ENCODE results near the gene MAP3K6.
"Not testable (repeated sequence)": the region's sequence is repeated elsewhere in the genome, so short reads cannot be mapped to it uniquely, and the experiment has no call there.

Gene MAP3K6

DNA sequence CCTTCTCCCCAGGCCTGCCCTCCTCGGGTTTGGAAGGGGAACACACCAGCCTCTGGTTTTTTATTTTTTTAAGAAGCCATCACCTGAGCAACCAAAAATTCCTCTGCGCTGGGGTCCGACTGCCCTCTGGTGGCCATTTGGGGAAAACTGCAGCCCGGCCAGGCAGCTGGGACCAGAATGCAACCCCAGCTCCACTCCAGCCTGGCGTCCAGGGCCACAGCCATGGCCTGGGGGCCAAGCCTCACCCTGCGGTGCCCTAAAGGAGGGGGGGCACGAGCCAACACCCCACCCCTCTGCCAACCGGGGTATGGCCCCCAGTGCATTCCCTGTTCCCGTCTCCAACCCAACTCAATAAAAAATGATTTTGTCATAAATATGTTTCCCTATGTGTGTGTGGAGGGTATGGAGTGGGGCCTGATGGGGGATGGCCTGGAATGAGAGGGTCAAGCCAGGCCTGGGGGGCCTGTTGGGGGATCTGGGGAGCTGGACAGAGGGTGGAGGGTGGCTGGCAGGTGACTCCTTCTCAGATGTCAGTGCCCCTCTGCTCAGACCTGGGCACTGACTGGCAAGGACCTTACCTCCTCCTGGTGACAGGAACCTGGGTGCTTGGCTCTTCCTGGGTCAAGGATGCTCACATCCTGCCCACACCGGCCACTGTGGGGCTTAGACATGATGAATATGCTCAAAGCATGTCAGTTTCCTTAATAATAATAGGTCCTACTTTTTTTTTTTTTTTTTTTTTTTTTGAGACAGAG lies 28.9 kb upstream of the MAP3K6 start:
- peak; percentile 76 for DNase-seq

DNA sequence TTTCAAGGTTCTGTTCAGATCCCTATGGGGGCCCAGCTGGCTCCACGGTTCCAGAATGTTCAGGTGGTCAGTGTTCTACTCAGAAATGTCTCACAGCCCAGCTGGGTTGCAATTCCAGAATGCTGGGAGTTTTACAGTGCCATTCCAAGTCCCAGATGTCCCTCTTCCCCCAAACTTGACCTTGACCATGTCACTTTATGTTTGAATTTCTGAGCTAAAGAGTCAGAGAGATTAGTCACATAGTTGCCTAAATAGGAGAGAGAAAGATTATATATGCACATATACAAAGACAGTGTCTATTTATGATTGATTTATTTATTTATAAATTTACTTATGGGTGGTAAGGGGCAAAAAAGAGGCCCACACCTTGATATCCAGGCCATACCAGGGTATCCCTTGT lies 28.2 kb upstream of the MAP3K6 start:
- no peak for DNase-seq

DNA sequence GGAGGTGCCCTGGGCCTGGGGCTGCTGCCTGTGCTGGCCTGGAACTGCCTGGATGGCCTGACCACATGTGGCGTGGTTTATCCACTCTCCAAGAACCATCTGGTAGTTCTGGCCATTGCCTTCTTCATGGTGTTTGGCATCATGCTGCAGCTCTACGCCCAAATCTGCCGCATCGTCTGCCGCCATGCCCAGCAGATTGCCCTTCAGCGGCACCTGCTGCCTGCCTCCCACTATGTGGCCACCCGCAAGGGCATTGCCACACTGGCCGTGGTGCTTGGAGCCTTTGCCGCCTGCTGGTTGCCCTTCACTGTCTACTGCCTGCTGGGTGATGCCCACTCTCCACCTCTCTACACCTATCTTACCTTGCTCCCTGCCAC lies 27.5 kb upstream of the MAP3K6 start:
- DNase-seq: no peak

DNA sequence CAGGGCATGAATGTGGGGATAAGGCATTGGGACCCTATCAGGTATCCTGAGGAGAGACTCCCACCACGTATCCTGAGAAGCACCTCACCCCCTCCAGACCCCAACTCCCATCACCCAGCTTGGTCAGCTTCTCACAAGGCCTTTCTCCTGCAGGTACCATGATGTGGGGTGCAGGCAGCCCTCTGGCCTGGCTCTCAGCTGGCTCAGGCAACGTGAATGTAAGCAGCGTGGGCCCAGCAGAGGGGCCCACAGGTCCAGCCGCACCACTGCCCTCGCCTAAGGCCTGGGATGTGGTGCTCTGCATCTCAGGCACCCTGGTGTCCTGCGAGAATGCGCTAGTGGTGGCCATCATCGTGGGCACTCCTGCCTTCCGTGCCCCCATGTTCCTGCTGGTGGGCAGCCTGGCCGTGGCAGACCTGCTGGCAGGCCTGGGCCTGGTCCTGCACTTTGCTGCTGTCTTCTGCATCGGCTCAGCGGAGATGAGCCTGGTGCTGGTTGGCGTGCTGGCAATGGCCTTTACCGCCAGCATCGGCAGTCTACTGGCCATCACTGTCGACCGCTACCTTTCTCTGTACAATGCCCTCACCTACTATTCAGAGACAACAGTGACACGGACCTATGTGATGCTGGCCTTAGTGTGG lies 27.0 kb upstream of the MAP3K6 start:
- DNase-seq: no peak

DNA sequence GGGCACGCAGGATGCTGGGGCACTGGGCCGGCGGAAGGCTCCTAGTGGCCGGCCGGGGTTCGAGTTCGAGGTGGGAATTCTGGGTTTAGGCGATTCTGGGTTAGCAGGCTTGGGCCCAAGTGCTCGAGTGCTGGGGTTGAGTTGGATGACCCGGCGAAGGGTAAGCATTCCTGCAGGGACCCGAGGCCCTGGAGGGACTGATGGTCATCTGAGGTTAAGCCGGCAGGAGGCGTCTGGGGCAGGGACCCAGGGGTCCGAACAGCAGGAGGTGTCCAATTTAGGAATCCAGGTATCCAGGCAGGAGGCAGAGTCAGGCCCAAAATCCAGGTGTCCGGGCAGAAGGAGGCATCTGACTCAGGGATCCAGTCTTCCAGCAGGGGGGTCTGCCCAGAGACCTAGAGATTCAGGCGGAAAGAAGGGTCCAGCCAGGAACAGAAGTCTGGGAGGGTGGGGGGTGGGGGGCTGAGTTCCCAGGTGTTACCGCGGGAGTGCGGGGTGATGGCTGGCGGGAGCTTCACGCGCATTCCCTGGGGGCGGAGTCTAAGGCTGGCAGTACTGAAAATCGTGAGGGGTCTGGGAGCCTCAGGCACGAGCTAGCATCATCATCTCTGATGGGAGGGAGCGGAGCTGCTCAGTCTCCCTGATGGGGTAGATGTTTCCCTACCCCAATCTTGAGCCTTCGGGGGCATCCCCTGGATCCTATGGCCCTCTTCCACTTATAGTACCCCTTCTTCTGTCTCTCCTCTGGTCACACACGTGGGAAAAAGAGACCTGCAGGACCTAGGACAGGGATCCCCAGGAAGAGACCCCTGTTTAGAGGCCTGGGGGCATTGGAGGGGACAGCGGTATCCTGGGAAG lies 26.2 kb upstream of the MAP3K6 start:
- no peak for DNase-seq

DNA sequence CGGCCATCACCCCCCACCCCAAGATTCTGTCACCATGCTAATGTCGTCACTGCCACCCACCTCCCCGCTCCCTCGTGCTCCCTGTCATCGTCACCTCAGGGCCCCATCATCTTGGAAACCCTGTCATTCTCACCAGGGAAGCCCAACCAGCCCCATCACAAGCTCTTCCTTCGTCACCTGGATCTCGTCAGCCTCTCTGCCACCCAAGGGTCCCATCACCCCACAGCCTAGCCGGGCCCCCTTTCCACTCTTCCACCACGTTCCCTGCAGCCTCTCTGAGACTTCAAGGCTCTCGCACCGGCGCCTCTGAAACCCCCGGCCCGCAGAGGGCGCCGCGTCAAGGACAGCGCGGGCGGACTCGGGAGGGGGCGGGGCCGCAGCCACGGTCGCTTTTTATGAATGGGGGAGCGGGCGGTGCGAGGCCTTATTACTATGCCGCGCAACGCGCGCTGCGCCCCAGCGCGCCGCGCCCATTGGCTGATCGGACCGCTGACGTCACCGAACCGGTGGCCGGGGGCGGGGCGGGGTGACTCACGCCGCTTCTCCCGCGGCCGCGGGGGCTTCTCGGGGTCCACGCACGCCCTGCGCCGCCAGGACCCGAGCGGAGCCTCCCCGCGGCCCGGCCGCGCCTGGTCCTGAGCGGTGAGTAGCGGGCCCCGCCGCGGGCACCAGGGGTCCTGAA lies 25.5 kb upstream of the MAP3K6 start, which contains the start of gene GPR3:
Gene GPR3 (plus strand): TSS at position 527 of the 682 bp plus-strand sequence. CDS start 1,177 bp downstream, outside the sequence.
- DNase-seq: peak; percentile 90 to 96

DNA sequence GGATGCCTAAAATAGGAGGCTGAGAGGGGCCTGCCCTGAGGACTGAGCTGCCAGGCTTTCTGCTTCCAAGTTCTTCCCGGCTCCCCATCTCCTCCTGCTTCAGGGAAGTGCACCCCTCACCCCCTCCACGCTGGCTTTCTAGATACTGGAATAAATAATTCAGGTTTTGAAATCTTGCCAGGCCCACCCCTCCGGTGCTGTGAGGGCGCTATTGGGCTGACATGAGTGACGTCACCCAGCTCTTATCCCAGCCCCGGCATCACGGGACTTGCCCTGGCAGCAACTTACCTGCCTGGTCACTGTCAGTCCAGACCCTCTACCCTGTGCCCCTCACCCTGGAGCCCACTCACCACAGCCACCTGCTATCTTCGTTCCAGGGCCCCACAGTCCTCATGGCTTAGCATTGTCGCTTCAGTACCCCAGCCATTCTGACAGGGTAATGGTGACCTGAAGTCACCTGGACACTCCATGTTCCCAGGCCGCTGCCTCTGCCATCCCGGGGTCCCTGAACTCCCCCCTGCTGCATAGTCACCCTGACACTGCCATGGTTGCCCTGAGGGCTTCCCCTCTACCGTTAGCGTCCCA lies 24.8 kb upstream of the MAP3K6 start:
- DNase-seq: no peak

DNA sequence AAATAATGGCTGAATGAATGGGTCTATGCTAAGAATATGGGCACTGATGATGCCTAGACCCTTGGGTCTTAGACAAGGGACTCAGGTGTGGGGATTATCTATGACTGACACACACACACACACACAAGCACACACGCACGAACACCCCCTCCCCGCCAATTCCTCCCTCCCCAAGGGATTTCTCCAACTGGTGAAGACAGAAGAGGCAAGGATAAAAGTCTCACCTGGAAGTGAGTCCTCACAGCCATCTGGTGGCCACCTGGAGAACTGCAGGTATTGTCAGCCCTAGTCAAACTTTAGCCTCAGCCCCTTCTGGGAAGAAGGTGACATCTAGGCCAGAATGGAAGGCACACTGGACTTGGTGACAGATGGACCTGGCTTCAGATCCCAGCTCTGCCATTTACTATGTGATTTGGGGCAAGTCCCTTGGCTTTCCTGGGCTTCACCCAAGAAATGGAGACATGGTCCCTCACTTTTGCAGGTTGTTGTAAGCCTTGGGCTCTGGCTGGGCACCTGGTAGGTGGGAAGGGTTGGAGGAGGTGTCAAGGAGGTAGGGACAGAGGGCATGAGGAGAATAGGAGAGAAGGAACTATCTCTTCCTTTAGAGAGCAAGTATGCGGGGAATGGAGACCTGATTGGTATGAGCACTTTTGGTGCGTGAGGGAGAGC lies 21.7 kb upstream of the MAP3K6 start:
- peak; percentile 69 to 70 for DNase-seq

DNA sequence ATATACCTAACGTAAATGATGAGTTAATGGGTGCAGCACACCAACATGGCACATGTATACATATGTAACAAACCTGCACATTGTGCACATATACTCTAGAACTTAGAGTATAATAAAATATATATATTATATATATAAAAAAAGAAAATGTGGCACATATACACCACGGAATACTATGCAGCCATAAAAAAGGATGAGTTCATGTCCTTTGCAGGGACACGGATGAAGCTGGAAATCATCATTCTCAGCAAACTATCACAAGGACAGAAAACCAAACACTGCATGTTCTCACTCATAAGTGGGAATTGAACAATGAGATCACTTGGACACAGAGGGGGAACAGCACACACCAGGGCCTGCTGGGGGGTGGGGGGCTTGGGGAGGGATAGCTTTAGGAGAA lies 18.0 kb upstream of the MAP3K6 start:
- DNase-seq: not testable (repeated sequence)

DNA sequence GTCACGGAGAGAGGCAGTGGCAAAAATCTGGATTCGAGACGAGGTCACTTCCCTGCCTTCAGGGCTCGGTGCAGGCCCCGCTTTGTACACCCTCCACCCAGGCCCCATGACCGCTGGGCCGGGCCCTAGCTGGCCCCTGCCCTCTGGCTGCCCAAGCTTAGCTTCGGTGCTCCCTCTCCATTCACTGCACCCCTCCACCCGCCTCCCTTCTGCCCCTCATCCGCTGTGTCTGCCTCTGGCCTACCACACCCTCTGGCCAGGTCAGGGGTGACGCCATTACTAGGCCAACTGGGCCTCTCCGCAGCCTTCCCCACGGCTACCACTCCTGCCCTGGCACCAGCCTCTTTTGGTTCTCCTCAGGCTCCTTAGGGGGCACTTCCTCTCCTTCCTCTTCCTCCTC lies 16.9 kb upstream of the MAP3K6 start:
- DNase-seq: no peak

DNA sequence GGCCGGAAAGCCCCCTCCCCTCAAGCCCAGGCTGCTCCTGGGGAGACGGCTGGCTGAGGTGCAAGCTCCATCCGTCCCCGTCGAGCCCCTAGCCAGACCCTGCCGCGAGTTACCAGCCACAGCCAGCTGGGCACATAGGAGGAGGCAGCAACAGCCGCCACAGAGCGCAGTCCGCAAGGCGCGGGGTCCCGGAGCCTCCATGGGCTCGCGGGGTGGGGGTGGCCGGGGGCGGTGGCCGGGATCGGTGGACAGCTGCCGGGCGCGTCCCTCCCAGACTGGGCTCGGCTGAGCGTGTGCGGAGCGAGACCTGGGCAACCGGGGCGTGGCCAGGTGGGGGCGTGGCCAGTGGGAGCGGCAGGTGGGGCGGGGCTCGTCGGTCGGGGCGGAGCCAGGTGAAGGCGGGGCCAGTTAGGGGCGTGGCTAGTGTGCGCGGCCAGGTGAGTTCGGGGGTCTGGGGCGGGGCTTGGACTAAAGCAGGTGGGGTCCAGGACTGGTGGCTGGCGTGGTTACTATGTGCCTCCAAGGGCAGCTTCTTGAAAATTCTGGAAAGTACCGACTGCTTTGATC lies 16.4 kb upstream of the MAP3K6 start, which contains the start of gene CD164L2:
Gene CD164L2 (minus strand): TSS at position 295 of the 567 bp plus-strand sequence. CDS start 94 bp downstream, at position 201.
- peak; percentile 43 to 57 for DNase-seq

DNA sequence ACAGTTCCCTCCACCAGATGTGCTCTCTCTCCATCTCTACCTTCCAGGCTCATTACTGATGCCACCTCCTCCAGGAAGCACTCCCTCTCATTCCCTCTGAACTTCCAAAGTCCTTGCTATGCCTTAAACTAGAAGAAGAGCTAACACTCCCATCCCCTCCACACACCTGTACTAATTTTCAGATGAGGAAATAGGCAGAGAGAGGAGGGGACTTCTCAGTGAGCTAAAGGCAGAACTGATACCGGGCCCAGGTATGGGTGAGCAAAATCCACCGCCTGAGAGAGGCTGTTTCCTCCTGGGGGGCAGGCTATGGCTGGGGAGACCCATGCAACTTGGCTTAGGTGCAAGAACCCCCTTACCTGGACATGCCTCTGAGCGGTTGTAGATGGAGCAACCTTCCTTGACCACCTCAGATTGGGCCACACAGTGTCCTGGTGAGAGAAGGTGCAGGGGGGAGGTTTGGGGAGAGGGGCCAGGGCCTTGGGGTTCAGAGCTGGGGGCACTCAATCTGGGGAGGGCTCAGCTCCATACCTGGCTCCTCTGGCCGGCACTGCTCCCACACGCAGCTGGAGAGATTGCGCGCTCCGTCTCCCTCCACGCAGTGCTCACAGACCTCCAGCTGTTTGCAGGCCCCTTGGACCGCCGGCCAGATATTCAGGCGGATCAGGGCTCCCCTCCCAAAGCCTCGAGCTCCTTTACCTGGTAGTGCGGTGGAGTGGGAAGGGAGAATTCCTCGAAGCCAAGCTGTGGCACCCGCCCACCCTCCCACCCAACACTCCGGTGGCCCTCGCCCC lies 15.4 kb upstream of the MAP3K6 start:
- DNase-seq: no peak

DNA sequence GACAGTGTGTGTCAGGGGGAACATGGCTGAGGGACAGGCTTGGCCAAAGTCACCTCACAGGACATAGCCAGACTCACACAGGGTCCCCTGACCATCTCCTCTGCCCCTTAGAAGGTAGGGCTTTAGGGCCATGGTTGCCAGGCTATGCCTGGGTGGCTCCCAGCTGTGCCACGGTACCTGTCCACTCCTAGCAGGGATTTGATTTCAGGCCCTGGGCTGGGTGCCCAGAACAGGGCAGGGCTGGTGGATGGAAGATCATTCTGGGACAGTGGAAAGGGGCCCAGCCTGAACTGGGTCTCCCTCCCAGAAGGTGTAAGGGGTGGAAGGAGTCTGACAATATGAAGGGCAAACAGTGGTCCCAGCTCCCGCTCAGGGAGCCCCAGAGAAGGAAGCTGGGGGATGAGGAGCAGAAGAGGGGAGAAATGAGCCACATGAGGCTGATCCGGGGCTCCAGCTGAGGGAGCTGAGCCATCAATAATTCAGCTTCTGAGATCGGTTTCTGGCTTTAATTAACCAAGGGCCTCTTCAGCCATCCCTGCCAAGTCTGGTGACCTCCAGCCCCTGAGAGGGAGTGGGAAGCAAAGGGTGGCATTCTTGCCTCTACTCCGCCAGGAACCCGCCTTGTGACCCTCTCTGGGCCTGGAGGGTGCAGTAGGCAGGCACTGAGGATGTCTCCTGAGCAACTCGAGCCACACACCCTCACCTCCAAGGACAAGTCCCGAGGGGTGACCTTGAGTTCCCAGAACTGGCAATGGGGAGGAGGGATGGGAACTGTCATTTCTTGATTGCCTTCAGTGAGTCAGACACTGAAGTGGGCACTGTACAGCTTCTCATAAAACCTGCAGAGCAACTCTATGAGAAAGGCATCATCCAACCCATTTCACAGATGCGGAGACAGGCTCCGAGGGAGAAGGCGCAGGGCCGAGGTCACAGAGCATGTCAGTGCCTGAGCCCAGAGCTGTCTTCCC lies 14.3 kb upstream of the MAP3K6 start:
- no peak for DNase-seq

DNA sequence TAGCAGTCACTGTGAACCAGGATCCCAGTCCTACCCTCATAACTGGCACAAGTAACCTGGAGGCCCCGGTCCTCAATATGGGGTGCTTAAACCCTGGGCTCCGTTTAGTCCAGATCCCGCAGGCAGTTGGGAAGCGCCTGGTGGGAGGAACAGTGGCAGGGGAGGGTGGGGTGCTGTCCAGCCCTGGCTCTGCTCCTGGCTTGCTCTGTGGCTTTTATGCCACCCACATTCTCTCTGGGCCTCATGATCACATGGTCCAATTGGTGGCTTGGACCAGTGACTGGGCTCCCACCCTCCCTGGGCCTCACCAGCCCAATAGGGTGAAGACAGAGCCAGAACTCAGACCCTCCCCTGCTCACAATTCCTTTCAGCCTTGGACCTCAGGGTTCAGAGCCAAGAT lies 13.5 kb upstream of the MAP3K6 start:
- no peak for DNase-seq

DNA sequence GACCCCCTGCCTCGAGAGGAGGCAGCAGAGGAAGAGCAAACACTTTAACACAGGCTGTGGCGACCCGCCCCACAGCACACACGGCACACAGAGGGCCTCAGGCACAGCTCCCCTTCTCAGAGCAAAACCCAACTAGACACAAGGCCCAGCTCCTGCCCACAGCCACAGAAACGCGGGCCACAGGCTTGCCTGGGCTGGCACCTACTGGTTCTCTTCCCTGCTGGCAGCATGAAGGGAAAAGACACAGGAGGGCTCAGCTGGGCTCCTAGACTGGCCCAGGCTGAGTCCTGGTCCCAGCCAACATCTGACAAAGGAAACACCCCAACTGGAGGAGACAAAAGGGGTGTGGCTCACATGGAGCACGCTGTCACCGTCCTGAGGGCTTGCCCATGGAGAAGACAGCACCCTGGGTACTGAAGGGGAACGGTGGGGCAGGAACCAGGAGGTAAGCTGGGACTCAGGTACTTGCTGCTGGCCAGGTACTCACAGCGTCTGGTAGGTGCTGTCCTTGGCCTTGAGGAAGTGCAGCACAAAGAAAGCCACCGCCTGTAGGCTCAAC lies 12.9 kb upstream of the MAP3K6 start:
- no peak for DNase-seq

DNA sequence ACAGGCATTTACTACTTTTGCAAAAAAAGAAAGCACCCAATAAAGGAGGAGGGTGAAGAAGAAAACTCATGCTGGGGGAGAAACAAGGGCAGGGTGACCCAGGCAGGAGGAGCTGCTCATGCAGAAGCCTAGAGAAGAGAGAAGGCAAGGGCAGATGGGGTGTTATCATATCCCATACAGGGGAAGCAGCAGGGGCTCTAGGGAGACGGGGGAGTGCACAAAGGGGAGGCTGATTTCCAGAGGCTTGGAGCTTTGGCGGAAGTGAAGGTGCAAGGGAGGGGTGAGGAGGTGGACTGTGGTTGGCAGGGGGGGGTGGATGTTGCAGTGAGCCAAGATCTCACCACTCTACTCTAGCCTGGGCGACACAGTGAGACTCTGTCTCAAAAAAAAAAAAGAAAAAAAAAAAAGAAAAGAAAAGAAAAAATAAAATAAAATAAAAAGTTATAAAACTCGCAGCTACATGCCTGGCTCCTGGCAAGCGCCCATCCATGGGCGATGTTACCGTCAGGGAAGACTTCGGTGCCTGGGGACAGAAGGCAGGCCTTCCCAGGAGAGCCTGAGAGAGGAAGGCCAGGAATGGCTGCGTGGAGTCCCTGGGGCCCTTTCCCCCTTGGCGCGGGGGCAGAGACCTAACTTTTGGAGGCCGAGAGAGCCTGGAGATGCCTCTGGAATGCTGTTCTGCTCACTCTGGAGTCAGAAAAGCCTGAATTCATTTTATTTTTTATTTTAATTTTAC lies 11.2 kb upstream of the MAP3K6 start:
- no peak for DNase-seq

DNA sequence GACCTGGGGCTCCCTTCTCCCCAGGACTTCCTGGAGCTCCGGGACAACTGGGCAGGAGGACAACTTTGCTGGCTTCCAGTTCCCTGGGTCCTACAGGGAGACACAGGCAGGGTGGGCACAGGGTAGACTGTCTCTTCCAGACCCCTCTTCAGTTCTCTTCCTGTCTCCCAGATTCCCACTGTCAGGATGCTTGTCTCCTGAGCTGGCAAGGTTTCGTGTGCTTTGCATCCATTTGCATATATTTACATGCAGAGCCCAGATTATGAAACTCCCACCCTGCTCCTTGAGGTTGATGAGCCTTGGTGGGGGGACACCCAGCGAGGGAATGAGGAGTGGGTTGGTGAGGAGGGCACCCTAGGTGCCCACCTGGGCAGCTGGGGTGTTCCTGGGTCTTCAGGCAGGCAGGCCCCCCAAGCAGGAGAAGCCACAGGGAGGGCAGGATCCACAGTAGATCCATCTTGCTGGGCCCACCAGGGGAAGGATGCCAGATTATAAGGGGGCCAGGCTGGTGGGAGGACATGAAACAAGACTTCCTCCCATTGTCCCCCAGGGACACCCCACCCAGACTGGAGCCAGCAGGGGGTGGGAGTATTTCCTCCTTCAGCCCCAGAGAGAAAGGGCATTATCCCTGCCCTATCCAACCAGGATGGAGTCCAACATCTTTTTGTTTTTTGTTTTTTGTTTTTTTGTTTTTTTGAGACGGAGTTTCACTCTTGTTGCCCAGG lies 7.8 kb upstream of the MAP3K6 start, which contains the start of gene FCN3:
Gene FCN3 (minus strand): TSS at position 463 of the 725 bp plus-strand sequence. CDS start 6 bp downstream, at position 457.
- DNase-seq: no peak
